GM20000 (cell line): ENCODE measurements around the gene PCDH15.

ENCODE experiments used
- DNase-seq: peaks from one replicate; pipeline ENCODE4 v3.0.0; 2012; ENCODE audit warnings: low spot score
- CTCF ChIP-seq: IDR thresholded peaks from 2 replicates; pipeline ENCODE4 v1.5.1; 2012; ENCODE audit warnings: mild to moderate bottlenecking, control low read depth; ENCODE audit errors: extremely low read depth, missing control alignments

The PCDH15 gene

GRCh38 chr10:54708021-54708420 lies 93.0 kb downstream of the PCDH15 start:
- DNase-seq = no peak

GRCh38 chr10:54702583-54703485 lies 98.2 kb downstream of the PCDH15 start:
- no peak for TF ChIP-seq CTCF
- no peak for DNase-seq

More at GRCh38 chr10:54708021-54708420, 93.0 kb downstream of the PCDH15 start:
- no peak for TF ChIP-seq CTCF

GRCh38 chr10:54691331-54691730 lies 109.7 kb downstream of the PCDH15 start:
- no peak for DNase-seq
- no peak for TF ChIP-seq CTCF

GRCh38 chr10:54682554-54682953 lies 118.5 kb downstream of the PCDH15 start:
- no peak for TF ChIP-seq CTCF
- DNase-seq = no peak

- TF ChIP-seq CTCF = no peak
- no peak for DNase-seq
These were observed 119.9 kb downstream of the PCDH15 start for GRCh38 chr10:54681136-54681535.

- no peak for TF ChIP-seq CTCF
- DNase-seq = no peak
These were observed 133.9 kb downstream of the PCDH15 start for GRCh38 chr10:54667136-54667535.

GRCh38 chr10:54666192-54666591 lies 134.8 kb downstream of the PCDH15 start:
- DNase-seq = no peak
- TF ChIP-seq CTCF = no peak
